IMR-90 (cell line): ENCODE results near the gene GPI. TPM values are rescaled to one million over a fixed set of nuclear protein-coding genes. Genes with fewer than 3 reads are reported as not detected.

Experiments used
- ATAC-seq: fragments of 200-7000 bp; cut with Tn5 transposase; 2 replicates; pipeline ENCODE4 v1.9.1; 2020; ENCODE audit warnings: low read depth, mild to moderate bottlenecking, moderate library complexity
- BruUV-seq: library from RNA; stranded (reverse); fragments of 400-500 nt; replicated peaks from 2 replicates; lab custom pipeline; 2021; lab: Mats Ljungman, UMichigan
- CTCF ChIA-PET: fragments of 300-600 bp; formaldehyde crosslinking; extraction: SDS; loops from one replicate; lab custom pipeline; 2021; ENCODE audit warnings: antibody characterized with exemption; lab: Yijun Ruan, JAX
- POLR2A ChIA-PET: fragments of 300-600 bp; sonication (Branson Sonifier 250); formaldehyde crosslinking; loops from one replicate; lab custom pipeline; 2022; ENCODE audit warnings: antibody characterized with exemption; ENCODE audit not compliant: unreplicated experiment; lab: Charles Lee
- DNase-seq: peaks from one replicate; pipeline ENCODE4 v3.0.0; 2013
- H2AFZ ChIP-seq: replicated peaks from 2 replicates; pipeline ENCODE3; 2013; ENCODE audit warnings: low read length, mild to moderate bottlenecking; ENCODE audit not compliant: poor library complexity
- H2AK5ac ChIP-seq: 2 replicates; pipeline ENCODE4 v1.6.1; 2013; ENCODE audit warnings: low read depth, low read length, inconsistent platforms
- H2AK9ac ChIP-seq: replicated peaks from 2 replicates; pipeline ENCODE3; 2013; ENCODE audit warnings: mild to moderate bottlenecking, low read depth, low read length, moderate library complexity; ENCODE audit not compliant: poor library complexity
- H2BK120ac ChIP-seq: 2 replicates; pipeline ENCODE4 v1.6.1; 2013; ENCODE audit warnings: low read depth, low read length, inconsistent platforms
- H2BK15ac ChIP-seq: 3 replicates; pipeline ENCODE4 v1.6.1; 2013; ENCODE audit warnings: low read depth, low read length, inconsistent platforms
- H2BK20ac ChIP-seq: 2 replicates; pipeline ENCODE4 v1.6.1; 2013; ENCODE audit warnings: low read depth, mild to moderate bottlenecking, inconsistent platforms, low read length, moderate library complexity
- H2BK5ac ChIP-seq: 2 replicates; pipeline ENCODE4 v1.6.1; 2013; ENCODE audit warnings: mild to moderate bottlenecking, low read depth, low read length, inconsistent platforms; ENCODE audit not compliant: poor library complexity, severe bottlenecking
- H3K14ac ChIP-seq: replicated peaks from 2 replicates; pipeline ENCODE4 v1.6.1; 2013; ENCODE audit warnings: low read depth, low read length, inconsistent platforms
- H3K18ac ChIP-seq: 2 replicates; pipeline ENCODE4 v1.6.1; 2013; ENCODE audit warnings: low read depth, low read length, control low read depth
- H3K23ac ChIP-seq: 2 replicates; pipeline ENCODE4 v1.6.1; 2013; ENCODE audit warnings: low read depth, low read length, inconsistent platforms
- H3K27ac ChIP-seq: 2 replicates; pipeline ENCODE4 v1.5.1; 2013; ENCODE audit warnings: mild to moderate bottlenecking, control low read depth, low read length; ENCODE audit not compliant: insufficient read depth
- H3K27me3 ChIP-seq: 2 replicates; pipeline ENCODE4 v1.6.1; 2013; ENCODE audit warnings: low read length; ENCODE audit not compliant: control insufficient read depth, insufficient read depth
- H3K36me3 ChIP-seq: 2 replicates; pipeline ENCODE4 v1.6.1; 2013; ENCODE audit warnings: low read length, mixed read lengths; ENCODE audit not compliant: control insufficient read depth, insufficient read depth
- H3K4ac ChIP-seq: 2 replicates; pipeline ENCODE4 v1.6.1; 2013; ENCODE audit warnings: low read depth, low read length, inconsistent platforms
- H3K4me1 ChIP-seq: 2 replicates; pipeline ENCODE4 v1.6.1; 2013; ENCODE audit warnings: low read length, mixed read lengths; ENCODE audit not compliant: control insufficient read depth, insufficient read depth
- H3K4me2 ChIP-seq: 2 replicates; pipeline ENCODE4 v1.6.1; 2013; ENCODE audit warnings: low read depth, mild to moderate bottlenecking, control low read depth, low read length, moderate library complexity
- H3K4me3 ChIP-seq: 2 replicates; pipeline ENCODE4 v1.5.1; 2013; ENCODE audit warnings: low read depth, mild to moderate bottlenecking, control low read depth, low read length, moderate library complexity; ENCODE audit not compliant: insufficient read depth
- H3K56ac ChIP-seq: 2 replicates; pipeline ENCODE4 v1.6.1; 2013; ENCODE audit warnings: low read length, inconsistent platforms; ENCODE audit not compliant: insufficient read depth; ENCODE audit errors: extremely low read depth
- H3K79me1 ChIP-seq, 2 experiments: 2 replicates each; pipeline ENCODE4 v1.6.1; 2013; ENCODE audit warnings: low read length in 2 of 2, inconsistent platforms in 1 of 2, low read depth in 1 of 2
- H3K9ac ChIP-seq: 2 replicates; pipeline ENCODE4 v1.6.1; 2013; ENCODE audit warnings: low read depth, low read length, control low read depth
- H3K9me1 ChIP-seq: 2 replicates; pipeline ENCODE4 v1.6.1; 2013; ENCODE audit warnings: low read length, inconsistent platforms; ENCODE audit not compliant: insufficient read depth
- H3K9me3 ChIP-seq: 2 replicates; pipeline ENCODE4 v1.6.1; 2013; ENCODE audit warnings: low read length; ENCODE audit not compliant: control insufficient read depth, insufficient read depth
- H4K20me1 ChIP-seq: 2 replicates; pipeline ENCODE4 v1.6.1; 2013; ENCODE audit warnings: low read length, inconsistent platforms; ENCODE audit not compliant: insufficient read depth
- H4K5ac ChIP-seq: 2 replicates; pipeline ENCODE4 v1.6.1; 2013; ENCODE audit warnings: mild to moderate bottlenecking, low read depth, low read length, control low read depth
- H4K8ac ChIP-seq, 2 experiments: 2 replicates each; pipeline ENCODE4 v1.6.1; 2013; ENCODE audit warnings: low read depth in 2 of 2, low read length in 2 of 2, control low read depth in 1 of 2, inconsistent platforms in 1 of 2
- H4K91ac ChIP-seq: 2 replicates; pipeline ENCODE4 v1.6.1; 2013; ENCODE audit warnings: low read depth, low read length, inconsistent platforms; ENCODE audit not compliant: insufficient read depth
- BHLHE40 ChIP-seq: fragments of 150-350 bp; IDR thresholded peaks from 2 replicates; pipeline ENCODE4 v1.6.1; 2016; ENCODE audit warnings: mild to moderate bottlenecking, low read depth, low read length
- CEBPB ChIP-seq: IDR thresholded peaks from 2 replicates; pipeline ENCODE4 v1.6.1; 2012; ENCODE audit warnings: low read depth, low read length, improper control_type of control experiment
- CHD1 ChIP-seq: IDR thresholded peaks from 2 replicates; pipeline ENCODE4 v1.6.1; 2012; ENCODE audit warnings: low read depth, low read length, improper control_type of control experiment
- CTCF ChIP-seq: conservative IDR thresholded peaks from 2 replicates; pipeline ENCODE4 v1.5.1; 2012; ENCODE audit warnings: mild to moderate bottlenecking, low read depth, low read length, improper control_type of control experiment
- FOS ChIP-seq: fragments of 150-350 bp; IDR thresholded peaks from 2 replicates; pipeline ENCODE4 v1.6.1; 2016; ENCODE audit warnings: low read depth, low read length
- MAFK ChIP-seq: IDR thresholded peaks from 2 replicates; pipeline ENCODE4 v1.6.1; 2012; ENCODE audit warnings: low read depth, low read length, improper control_type of control experiment
- MAZ ChIP-seq: IDR thresholded peaks from 2 replicates; pipeline ENCODE4 v1.6.1; 2012; ENCODE audit warnings: low read depth, mild to moderate bottlenecking, low read length, improper control_type of control experiment, moderate library complexity, borderline replicate concordance
- MXI1 ChIP-seq: IDR thresholded peaks from 2 replicates; pipeline ENCODE4 v1.6.1; 2012; ENCODE audit warnings: low read depth, mild to moderate bottlenecking, low read length, moderate library complexity, borderline replicate concordance
- NFE2L2 ChIP-seq: fragments of 150-350 bp; IDR thresholded peaks from 2 replicates; pipeline ENCODE4 v1.6.1; 2016; ENCODE audit warnings: low read depth, mild to moderate bottlenecking, low read length
- RAD21 ChIP-seq: IDR thresholded peaks from 2 replicates; pipeline ENCODE4 v1.6.1; 2012; ENCODE audit warnings: low read length, improper control_type of control experiment
- RCOR1 ChIP-seq: IDR thresholded peaks from 2 replicates; pipeline ENCODE4 v1.6.1; 2012; ENCODE audit warnings: mild to moderate bottlenecking, low read length, improper control_type of control experiment; ENCODE audit not compliant: insufficient replicate concordance
- SMC3 ChIP-seq: fragments of 150-350 bp; IDR thresholded peaks from 2 replicates; pipeline ENCODE4 v1.6.1; 2016; ENCODE audit warnings: low read depth, mild to moderate bottlenecking, antibody characterized with exemption, low read length, moderate library complexity
- WGBS, 2 experiments: methylation state at CpG; one replicate each; pipeline versions ENCODE4 v1.1.5 to v1.1.7; 2013; ENCODE audit warnings: missing lambda C conversion rate in 2 of 2; ENCODE audit not compliant: insufficient read length in 1 of 2; ENCODE audit errors: extremely low coverage in 2 of 2; 5-methylcytosine and 5-hydroxymethylcytosine counted together
- dilution Hi-C: fragments of 300-500 bp; cut with HindIII; formaldehyde crosslinking; loops from one replicate; pipeline ENCODE4 v1.14.3; 2018; ENCODE audit warnings: low sequenced_read_pairs; ENCODE audit not compliant: unreplicated experiment
- in situ Hi-C: fragments of 300-500 bp; cut with MboI; formaldehyde crosslinking; loops from 3 replicates; pipeline ENCODE4 v1.14.3; 2019; ENCODE audit warnings: low sequenced_read_pairs, inconsistent platforms, mixed read lengths
- intact Hi-C: fragments of 100-400 bp; cut with micrococcal nuclease; formaldehyde crosslinking; loops from 2 replicates; pipeline ENCODE4 v1.10.0; 2022
- polyA plus RNA-seq, 3 experiments: library from polyadenylated mRNA; depleted of rRNA; stranded (reverse); fragments of >200 nt; gene quantifications; 2 replicates each; pipeline ENCODE4 v1.2.3, GENCODE V29; 2012; ENCODE audit warnings: low replicate concordance in 1 of 3
- total RNA-seq: library from RNA; depleted of rRNA; stranded (reverse); fragments of >200 nt; gene quantifications from 2 replicates; pipeline ENCODE4 v1.2.3, GENCODE V29; 2012
- TF ChIP-seq, protein P1 (sequence below): fragments of 150-350 bp; IDR thresholded peaks from 2 replicates; pipeline ENCODE4 v1.6.1; 2017; ENCODE audit warnings: mild to moderate bottlenecking, antibody characterized with exemption, low read length, low read depth

The GPI gene
- total and polyA plus RNA-seq, 2 of the 4 experiments (the other 2 are of a cell fraction), result 147 to 239 TPM

- Histone ChIP-seq H4K20me1 (no peaks in the 10 kb centered on the region), H4K8ac (peak overlapping the region; percentile 95 to 97), H3K9ac (peak overlapping the region; percentile 56), H3K14ac (peak overlapping the region; percentile 91), H3K56ac (peak overlapping the region; percentile 59; the same call in 1 of the 2 replicates), H3K27ac (peak overlapping the region; percentile 65), H4K5ac (peak overlapping the region; percentile 95), H2AK9ac (peak overlapping the region; percentile 95), H4K91ac (peak overlapping the region; percentile 98), H2AFZ (peak overlapping the region; percentile 98), H2BK5ac (peak overlapping the region; percentile 83), H2BK120ac (peak overlapping the region; percentile 78), H3K4me3 (peak overlapping the region; percentile 31), H3K18ac (peak overlapping the region; percentile 62), H3K4me1 (peaks cover 9% of the 10 kb centered on the region), H3K4ac (peak overlapping the region; percentile 98), H3K79me1 (peaks cover 0 to 10% of the 10 kb centered on the region in 2 experiments; a peak in 2 of 4 replicates), H3K4me2 (peak overlapping the region; percentile 70), H3K9me1 (peaks cover 17% of the 10 kb centered on the region), H2BK15ac (peak overlapping the region; percentile 82; the same call in 2 of the 3 replicates), H3K9me3 (no peaks in the 10 kb centered on the region), H2BK20ac (peak overlapping the region; percentile 31; the same call in 1 of the 2 replicates), H3K27me3 (no peaks in the 10 kb centered on the region), H2AK5ac (peak overlapping the region; percentile 98), H3K36me3 (peaks cover 10% of the 10 kb centered on the region), H3K23ac (peak overlapping the region; percentile 64)
- POLR2A ChIA-PET, result interaction anchor here (0.6 kb wide), 1 partner anchor 67 kb away, joined by 3 read pairs; no protein-coding TSS in a partner anchor
- dilution Hi-C loops, result no loop called here
- CTCF ChIA-PET, result interaction anchor here (1.2 to 2.2 kb wide), 2 partner anchors 13 to 138 kb away, joined by 5 to 10 read pairs; no protein-coding TSS in a partner anchor
- peak; percentile 96 for DNase-seq
- BruUV-seq, result no TSS peak
- WGBS, 2 experiments, result 5% methylated on average over 38 of the region's 61 CpGs; no CpG with 5 or more reads in 1 of the 2 experiments
- intact Hi-C loops, result loop anchor here (1.0 kb wide), 1 partner anchor 142 kb away; no protein-coding TSS in a partner anchor
- in situ Hi-C loops, result no loop called here
- ATAC-seq, result peak; percentile 95
- TF ChIP-seq SMC3 (no peak), RCOR1 (peak; percentile 11), CTCF (peak; percentile 53), NFE2L2 (peak; percentile 98), MAFK (peak; percentile 72), CHD1 (no peak), MAZ (peak; percentile 69; the same call in 1 of the 2 replicates), MXI1 (peak; percentile 57; the same call in 1 of the 2 replicates), RAD21 (no peak), FOS (0 out of 2 replicates have a peak, but pooled peaks have one; percentile 2), CEBPB (peak; percentile 58), BHLHE40 (peak; percentile 99)
- TF ChIP-seq, protein P1, sequence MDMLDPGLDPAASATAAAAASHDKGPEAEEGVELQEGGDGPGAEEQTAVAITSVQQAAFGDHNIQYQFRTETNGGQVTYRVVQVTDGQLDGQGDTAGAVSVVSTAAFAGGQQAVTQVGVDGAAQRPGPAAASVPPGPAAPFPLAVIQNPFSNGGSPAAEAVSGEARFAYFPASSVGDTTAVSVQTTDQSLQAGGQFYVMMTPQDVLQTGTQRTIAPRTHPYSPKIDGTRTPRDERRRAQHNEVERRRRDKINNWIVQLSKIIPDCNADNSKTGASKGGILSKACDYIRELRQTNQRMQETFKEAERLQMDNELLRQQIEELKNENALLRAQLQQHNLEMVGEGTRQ, result peak; percentile 58; the same call in 1 of the 2 replicates
Observed at GRCh38 chr19:34359140-34359953, 5.6 kb upstream of the GPI start.
